ENCODE measurements around the gene DCDC1.

The DCDC1 gene

DNA sequence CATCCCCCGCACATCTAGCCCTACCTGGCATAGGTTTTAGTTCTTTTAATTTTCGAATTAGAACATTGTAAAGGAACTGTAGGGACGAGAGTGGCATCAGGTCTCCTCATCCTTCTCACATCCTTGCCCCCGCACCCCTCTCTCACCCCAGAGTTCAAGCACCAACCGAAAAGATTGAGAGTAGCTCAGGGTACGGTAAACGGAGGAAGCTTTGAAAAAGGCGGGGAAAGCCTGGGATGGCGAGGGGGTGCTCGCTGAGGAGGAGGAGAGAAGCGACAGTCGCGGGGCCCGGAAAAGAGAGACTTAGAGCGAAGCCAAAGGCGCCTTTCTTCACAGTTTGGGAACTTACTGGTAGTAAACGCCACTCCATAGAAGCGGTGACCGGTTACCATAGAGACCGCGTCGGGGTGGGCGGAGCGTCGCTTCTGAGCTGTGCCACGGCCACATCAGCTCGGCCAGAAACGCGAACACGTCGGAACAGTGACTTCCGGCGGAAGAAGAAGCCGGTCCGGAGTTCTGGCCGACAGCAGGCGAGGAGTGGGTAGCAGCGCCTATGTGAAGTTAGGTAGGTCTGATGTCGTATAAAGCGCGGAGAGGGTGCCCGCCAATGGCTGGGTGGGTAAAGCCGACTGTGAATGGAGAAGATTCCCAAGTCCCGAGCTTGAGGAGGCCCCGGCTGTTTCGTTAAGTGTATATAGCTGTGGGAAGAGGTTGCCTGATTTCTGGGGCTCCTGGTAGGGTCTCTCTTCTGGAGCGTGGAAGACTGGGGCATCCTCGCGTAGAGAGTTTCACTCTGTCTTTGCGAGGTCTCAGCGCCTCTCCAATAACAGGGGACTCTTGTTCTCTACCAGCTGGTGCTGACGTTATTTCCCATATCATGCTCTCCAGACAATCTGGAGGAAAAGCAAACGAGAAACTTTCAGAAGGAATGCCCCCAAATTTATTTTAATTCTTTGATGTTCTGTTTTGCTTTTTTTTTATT lies at the start of gene DCDC1, which contains the start of gene DNAJC24:
Gene DCDC1, minus strand, starts transcription at position 392 of the 982 bp plus-strand sequence. CDS start 41,459 bp downstream, outside the sequence.
Gene DNAJC24, plus strand, starts transcription at position 513 of the 982 bp plus-strand sequence. CDS start 889 bp downstream, outside the sequence.
- peak; percentile 89 for DNase-seq (ENCODE audit: low read depth)

- DNase-seq (ENCODE audit: low read depth) = no peak
Observed at GRCh38 chr11:31419138-31419537, 49.6 kb upstream of the DCDC1 start.

- no peak for DNase-seq (ENCODE audit: low read depth)
Observed at GRCh38 chr11:31417816-31418215, 48.3 kb upstream of the DCDC1 start.

- DNase-seq (ENCODE audit: low read depth) = no peak
Observed at GRCh38 chr11:31417357-31417756, 47.8 kb upstream of the DCDC1 start.

DNA sequence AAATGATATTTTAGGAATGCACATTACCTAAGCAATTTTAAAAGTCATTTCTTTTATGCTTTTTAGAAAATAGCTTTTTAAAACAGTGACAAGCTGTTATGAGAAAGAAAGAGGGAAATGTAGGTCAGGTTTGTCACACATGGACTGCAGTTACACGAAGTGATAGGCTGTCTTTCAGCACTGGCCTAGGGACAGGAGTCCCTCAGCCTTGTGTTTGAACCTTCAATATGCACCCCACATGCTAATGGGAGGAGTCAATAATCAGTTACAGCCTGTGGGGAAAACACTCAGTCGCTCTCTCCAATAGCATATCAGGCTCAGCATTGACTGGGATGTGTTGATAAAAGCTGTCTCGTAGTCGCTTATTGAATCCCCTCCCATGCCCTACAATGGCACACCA lies 45.9 kb upstream of the DCDC1 start:
- DNase-seq (ENCODE audit: low read depth) = no peak

- no peak for DNase-seq (ENCODE audit: low read depth)
Observed at GRCh38 chr11:31414338-31414737, 44.8 kb upstream of the DCDC1 start.

DNA sequence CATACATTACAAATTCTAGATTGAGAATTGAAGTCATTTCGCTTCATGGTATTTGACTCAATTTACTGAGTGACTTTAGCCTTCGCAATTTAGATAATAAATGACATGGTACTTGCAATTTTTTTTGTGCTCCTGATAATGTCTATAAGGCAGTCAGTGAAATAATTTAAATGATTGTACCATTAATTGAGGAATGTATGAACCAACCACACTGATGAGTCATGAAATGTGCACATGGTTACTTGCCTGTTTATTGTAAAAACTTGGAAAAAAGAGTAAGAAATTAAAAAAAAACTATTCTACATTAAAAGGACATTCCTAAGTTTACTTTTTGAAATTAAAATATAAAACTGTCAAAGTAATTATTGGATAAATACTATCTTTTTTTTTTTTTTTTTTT lies 43.4 kb upstream of the DCDC1 start:
- no peak for DNase-seq (ENCODE audit: low read depth)

DNA sequence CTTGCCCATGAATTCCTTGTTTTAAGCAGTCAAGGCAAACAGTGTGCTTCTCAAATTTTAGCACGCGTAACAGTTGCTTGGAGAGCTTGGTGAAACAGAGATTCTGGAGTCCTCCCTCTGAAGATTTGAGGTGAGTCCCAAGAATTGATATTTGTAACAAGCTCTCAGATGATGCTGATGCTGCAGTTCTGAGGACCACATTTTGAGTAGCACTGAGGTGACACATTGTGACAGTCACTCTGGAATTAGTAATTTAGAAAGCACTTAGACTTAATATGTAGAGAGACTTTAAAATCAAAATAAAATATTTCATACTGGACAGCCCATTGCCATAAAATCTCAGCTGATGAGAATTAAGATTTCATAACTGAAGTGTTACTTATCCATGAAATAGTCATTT lies 38.7 kb upstream of the DCDC1 start:
- no peak for DNase-seq (ENCODE audit: low read depth)

DNA sequence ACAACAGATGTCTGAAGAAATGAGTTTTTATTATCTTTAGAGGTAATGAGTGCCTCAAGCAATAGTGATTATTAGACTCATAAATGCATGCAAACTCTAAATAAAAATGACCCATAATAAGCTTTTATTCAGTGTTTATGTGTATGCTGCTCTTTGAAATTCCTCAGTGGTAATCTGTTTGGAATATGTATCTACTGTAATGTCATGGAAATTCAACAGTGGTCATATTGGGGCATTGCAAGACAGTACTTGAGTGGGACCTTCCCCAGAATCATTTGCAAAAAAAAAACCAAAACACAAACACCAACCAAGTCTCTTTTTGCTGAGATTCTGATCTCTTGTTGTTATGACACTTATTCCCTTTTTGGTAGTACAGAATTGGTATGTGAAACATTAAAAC lies 35.1 kb upstream of the DCDC1 start:
- DNase-seq (ENCODE audit: low read depth) = no peak

DNA sequence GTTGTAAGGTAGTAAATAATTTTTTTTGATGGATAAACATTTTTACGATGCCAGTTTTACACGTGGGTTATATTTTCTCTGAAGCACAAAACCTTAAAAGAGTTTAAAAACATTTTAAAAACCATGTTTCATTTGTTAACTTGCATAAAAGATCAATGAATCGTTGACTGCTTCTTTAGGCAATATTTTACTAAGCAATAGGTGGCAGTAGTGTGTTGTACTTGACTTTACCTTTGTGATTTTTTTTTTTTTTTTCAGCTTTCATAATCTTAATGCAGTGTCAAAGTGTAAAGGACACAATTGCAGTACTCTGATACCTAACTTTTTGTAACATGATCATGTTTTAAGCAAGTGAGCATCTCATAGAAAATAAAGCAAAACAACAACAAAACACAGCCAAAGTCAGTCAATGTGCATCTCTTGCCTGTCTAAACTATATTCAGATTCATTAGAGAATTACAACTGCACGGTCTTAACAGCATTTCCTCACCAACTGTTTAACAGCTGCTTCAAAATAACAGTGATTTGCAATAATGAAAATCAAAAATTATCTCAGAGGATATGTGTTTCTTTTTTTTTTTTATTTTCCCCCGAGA lies 27.8 kb upstream of the DCDC1 start:
- DNase-seq (ENCODE audit: low read depth) = no peak

DNA sequence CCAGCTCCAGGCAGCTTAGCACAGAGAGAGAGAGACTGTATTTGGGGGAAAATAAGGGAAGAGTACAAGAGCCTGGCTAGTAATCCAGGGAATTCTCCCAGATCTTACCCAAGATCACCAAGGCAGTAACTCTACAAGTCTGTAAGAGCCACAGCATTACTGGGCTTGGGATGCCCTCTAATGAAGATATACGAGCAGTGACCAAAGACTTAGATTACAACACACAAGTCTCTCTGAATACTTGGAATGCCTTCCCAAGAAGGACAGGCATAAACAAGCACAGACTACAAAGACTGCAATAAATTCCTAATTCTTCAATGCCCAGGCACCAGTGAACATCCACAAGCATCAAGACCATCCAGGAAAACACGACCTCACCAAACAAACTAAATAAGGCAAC lies 17.8 kb upstream of the DCDC1 start:
- no peak for DNase-seq (ENCODE audit: low read depth)

- DNase-seq (ENCODE audit: low read depth) = no peak
Observed at GRCh38 chr11:31383116-31383515, 13.6 kb upstream of the DCDC1 start.

GRCh38 chr11:31375879-31376278 lies 6.3 kb upstream of the DCDC1 start:
- no peak for DNase-seq (ENCODE audit: low read depth)

DNA sequence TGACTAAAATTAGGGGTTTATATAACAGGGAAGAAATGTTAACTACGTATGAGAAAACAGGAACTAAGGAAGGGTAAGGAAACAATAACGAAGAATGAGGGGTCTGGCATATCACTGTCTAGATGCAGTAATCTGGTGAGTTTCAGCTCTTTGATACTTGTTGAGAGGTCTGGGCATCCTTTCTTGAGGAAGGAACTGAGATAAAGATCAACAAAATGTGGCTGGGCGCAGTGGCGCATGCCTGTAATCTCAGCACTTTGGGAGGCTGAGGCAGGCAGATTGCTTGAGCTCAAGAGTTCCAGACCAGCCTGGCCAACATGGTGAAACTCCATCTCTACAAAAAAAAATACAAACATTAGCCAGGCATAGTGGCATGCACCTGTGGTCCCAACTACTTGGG lies 2.7 kb downstream of the DCDC1 start:
- DNase-seq (ENCODE audit: low read depth) = no peak

DNA sequence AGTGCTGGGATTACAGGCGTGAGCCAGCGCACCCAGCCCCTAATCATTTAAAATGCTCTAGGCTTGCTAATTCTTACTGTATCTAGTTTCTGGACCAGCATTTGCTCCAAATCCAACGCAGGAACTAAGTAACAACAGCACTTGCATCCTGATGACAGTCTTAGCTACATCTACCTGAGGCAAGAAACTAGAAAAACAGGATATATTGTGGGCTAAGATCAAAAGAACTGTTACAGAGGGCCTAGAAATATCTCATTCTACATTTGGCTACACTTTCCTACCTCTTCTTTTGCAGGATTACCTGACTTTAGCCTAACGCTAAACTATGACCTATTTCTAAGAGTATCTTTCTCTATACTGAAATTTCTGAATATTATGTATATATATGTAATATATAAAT lies 7.8 kb downstream of the DCDC1 start:
- no peak for DNase-seq (ENCODE audit: low read depth)

GRCh38 chr11:31355817-31356216 lies 13.7 kb downstream of the DCDC1 start:
- DNase-seq (ENCODE audit: low read depth) = no peak

GRCh38 chr11:31355131-31355530 lies 14.4 kb downstream of the DCDC1 start:
- DNase-seq (ENCODE audit: low read depth) = no peak

GRCh38 chr11:31351168-31351567 lies 18.4 kb downstream of the DCDC1 start:
- no peak for DNase-seq (ENCODE audit: low read depth)

GRCh38 chr11:31340903-31341572 lies 28.5 kb downstream of the DCDC1 start:
- DNase-seq (ENCODE audit: low read depth) = no peak

GRCh38 chr11:31337806-31338205 lies 31.7 kb downstream of the DCDC1 start:
- no peak for DNase-seq (ENCODE audit: low read depth)

GRCh38 chr11:31328697-31329096 lies 40.8 kb downstream of the DCDC1 start:
- no peak for DNase-seq (ENCODE audit: low read depth)

GRCh38 chr11:31327417-31327816 lies 42.1 kb downstream of the DCDC1 start:
- DNase-seq (ENCODE audit: low read depth) = no peak
